G401.6 (cell line): ENCODE results near the gene LPAR5.

Experiments used
- FAIRE-seq: peaks from 2 replicates; lab custom pipeline; 2012; peaks lifted over from hg19 to GRCh38; lab: Jason Lieb, UNC

Gene LPAR5

DNA sequence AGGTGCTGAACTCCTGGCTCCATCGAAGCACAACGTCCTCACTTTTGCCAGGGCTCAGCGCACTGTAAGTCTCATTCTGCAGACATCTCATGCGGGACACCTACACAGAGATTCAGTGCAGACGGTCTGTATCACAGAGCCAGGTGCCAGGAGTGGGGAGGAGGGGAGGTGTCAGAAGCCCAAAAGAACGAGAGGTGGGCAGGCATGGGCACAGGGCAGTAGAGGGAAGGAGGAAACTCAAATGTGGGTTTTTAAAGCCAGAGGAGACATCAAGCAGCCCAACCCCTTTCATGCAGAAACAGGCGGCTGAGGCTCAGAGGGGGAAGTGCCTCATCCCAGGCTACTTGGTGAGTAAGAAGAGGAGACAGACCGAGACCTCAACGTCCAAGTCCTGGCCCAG is 2.5 kb upstream of the LPAR5 start:
- FAIRE-seq: no peak

- no peak for FAIRE-seq
Observed at GRCh38 chr12:6635375-6635855, 344 bp downstream of the LPAR5 start.

DNA sequence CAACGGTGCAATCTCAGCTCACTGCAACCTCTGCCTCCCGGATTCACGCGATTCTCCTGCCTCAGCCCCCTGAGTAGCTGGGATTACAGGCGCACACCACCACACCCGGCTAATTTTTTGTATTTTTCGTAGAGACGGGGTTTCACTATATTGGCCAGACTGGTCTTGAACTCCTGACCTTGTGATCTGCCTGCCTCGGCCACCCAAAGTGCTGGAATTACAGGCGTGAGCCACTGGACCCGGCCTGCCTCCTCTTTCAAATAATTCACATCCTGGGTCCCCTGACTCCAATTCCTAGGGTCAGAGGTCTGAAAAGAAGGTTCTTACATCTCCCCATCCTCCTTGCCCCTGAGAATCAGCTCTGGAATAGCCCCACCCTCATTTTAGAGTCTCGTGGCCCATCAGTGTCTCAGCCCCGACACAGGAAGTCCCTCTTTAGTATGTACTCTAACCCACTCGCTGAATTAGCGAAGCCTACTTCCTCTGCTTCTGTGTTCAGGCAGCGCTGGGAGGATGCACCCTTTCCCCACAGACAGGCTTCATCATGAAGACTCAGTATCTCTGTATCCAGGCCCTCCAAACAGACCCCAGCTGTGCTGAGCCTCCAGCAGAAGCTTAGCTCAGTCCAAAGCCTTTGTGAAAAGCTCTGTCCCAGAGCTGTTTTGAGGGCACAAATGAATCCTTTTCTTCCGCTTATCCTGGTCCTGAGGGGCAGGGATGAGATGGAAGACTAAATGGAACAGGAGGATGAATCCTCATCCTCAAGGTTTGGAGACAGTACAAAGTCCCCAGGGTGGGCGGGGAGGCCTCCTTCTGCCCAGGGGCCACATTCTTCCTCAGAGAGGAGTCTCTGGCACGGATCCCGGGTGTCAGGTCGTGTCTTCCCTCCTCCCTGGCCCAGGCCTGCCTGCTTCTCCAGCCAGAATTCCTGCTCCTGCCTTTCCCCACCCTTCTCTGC is 3.5 kb downstream of the LPAR5 start:
- FAIRE-seq: no peak

DNA sequence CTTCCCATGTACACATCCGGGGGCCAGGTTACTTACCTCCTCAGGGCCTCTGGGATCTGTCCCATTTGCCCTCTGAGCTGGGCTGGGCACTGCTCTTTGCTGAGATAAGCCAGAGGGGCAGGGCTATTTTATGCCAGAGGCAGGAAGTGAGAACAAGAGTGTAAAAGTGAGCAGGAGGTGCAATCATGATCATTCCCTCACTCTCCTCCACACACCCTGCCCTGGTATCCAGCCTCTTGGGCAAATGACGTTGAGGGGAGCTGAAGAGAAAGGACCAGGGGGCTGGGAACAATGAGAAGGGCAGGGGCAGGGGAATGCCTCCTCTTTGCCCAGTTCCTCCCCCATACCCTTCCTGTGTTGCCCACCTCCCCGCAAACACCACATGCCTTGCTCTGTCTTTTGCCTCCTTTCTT is 4.2 kb downstream of the LPAR5 start:
- no peak for FAIRE-seq

DNA sequence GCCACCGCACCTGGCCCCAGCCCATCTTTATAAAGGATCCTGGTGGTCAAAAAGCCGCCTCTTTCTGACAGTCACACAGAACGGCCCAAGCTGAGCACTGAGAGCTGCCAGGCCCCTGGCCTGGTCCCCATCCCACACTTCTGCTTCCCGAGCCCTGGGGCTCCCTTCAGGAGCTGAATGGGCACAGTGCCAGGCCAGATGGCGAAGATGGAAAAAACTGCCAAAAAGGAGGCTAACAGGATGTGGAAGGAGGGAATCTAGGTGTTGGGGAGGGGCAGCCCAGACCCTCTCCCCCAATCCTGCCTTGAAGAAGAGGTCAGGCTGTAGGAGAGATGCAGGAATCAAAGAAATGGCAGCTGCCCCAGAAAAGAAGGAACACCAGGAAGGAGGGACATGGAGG is 5.0 kb downstream of the LPAR5 start:
- no peak for FAIRE-seq

DNA sequence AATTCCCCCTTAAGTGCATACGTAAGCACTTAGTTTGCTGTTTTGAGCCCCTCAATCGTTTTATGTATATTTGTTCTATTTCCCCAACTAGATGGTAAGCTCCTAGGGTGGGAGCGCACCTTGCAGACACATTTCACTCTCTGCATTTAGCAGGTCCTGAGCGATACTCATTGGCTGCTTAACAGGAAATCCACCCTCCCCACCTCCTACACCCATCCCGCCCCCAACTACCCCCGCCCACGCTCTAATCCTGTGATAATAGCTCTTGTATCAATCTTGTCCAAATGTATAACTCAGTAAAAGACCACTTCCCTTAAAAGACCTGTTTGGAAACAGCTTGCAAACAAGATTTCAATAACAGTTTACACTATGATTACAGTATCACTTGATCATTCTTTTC is 8.1 kb downstream of the LPAR5 start:
- FAIRE-seq: no peak

- FAIRE-seq: no peak
Observed at GRCh38 chr12:6626654-6627283, 9.0 kb downstream of the LPAR5 start.

- no peak for FAIRE-seq
Observed at GRCh38 chr12:6620885-6621274, 14.9 kb downstream of the LPAR5 start.

- FAIRE-seq: no peak
Observed at GRCh38 chr12:6620137-6620884, 15.4 kb downstream of the LPAR5 start.

DNA sequence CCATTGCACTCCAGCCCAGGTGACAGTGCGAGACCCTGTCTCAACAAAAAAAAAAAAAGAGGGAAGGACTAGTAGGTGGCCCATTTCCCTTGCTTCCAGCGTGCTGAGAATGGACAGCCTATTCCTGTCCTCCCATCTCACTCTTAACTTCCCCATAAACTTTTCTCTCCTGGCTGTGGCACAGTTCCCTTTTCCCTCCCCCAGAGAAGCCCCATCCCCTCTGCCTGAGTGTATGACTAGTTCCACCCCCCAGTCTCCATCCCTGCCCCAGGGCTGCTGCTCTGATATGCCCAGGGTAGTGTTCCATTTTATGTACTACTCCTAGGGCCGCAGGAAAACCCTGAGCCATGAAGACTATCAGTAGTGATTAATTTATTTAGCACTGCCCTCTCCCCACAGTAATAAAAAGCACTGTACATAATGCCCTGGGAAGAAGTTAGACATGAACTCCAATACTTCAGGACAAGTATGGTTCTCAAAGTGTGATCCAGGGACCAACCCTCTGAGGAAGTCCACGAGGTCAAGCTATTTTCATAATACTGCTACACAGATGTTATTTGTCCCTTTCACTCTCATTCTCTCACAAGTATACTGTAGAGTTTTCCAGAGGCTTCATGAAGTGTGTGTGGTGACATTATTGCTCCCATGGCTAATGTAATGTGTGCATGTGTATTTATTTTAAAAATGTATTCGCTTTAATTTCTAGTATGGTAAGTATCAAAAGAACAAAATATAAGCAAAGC is 17.1 kb downstream of the LPAR5 start:
- FAIRE-seq: no peak

GRCh38 chr12:6615802-6616201 is 20.0 kb downstream of the LPAR5 start:
- FAIRE-seq: no peak

- no peak for FAIRE-seq
Observed at GRCh38 chr12:6614513-6615172, 21.1 kb downstream of the LPAR5 start.

DNA sequence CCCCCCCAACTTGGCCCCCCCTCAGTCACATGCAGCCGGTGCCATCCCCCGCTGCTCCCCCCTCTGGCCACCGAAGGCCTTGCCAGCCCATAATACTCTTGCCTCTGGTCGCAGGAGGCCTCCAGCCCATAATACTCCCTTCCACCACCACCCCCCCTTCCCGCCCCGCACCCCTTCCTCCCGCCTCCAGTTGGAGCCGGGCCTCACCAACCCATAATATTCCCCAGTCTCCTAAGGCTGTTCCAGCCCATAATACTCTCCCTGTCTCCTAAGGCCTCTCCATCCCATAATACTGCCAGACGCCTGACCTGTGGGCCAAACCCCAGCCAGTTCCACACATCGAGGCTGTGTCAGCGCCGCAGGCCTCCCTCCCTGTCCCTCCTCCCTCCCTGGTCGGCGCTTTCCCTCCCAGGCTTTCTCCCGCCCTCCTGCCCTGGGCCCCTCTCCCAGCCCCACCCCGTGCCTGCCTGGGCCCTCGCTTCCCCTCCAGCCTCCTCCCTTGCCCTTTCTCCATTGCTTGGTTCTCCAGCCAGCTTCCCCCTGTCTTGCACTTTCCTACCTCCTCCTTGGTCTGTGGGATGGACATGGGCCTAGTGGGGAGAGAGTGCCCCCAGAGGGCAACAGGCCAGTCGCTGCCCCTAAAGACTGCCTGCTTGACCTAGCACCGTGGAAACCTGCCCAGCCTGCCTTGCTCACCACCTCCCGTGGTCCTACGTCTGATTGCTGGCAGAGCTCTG is 21.8 kb downstream of the LPAR5 start:
- FAIRE-seq: peak; percentile 94

DNA sequence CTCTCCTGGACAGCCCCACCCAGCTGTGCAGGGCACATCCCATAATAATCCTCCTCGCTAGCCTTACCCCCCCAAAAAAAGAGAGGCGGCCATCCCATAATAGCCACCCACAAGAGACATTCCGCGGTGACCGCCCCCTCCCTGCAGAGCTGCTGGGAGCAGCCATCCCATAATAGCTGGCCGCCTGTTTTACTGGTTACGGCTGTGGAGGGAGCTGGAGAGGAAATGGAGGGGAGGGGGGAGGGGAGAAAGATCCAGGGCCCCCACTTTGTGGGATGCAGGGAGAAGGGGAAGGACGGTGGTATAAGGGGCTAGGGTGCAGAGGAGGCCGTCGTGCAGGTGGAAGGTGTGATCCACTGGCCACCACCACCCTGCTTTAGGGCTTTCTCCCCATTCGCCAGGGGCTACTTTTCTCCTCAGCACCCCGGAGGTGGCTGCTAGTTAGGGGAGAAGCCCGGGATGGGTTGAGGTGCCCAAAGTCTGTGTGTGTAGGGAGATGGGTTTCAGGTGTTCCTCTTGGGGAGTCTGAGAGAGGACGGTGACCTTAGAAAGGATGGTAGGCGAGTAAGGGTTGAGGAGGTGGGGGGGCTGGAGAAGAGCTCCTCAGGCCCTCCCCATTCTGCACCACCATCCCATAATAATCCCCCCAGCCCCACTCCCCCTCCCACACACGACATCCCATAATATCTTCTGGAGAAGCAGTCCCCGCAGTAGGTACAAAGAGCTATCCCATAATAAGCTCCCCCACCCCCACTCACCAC is 22.6 kb downstream of the LPAR5 start:
- FAIRE-seq: no peak

DNA sequence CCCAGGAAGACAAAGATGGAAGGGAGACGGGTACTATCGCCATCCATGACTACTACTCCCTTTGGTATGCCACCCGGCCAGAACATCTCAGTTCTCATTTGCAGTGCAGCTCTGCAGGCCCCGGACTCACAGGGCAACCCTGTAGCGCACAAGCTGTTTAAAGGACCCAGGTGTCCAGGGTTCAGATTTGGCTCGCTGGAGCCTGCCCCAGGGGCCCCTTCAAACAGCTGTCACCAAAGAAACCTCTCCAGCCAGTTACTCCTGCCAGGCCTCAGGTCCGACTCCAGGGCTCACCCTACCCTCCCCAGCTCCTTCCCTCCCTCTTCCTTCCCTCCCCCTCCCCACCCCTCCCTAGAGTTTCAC is 23.1 kb downstream of the LPAR5 start:
- FAIRE-seq: no peak

GRCh38 chr12:6612247-6612646 is 23.5 kb downstream of the LPAR5 start:
- no peak for FAIRE-seq

GRCh38 chr12:6608592-6609281 is 27.0 kb downstream of the LPAR5 start:
- FAIRE-seq: peak; percentile 79

DNA sequence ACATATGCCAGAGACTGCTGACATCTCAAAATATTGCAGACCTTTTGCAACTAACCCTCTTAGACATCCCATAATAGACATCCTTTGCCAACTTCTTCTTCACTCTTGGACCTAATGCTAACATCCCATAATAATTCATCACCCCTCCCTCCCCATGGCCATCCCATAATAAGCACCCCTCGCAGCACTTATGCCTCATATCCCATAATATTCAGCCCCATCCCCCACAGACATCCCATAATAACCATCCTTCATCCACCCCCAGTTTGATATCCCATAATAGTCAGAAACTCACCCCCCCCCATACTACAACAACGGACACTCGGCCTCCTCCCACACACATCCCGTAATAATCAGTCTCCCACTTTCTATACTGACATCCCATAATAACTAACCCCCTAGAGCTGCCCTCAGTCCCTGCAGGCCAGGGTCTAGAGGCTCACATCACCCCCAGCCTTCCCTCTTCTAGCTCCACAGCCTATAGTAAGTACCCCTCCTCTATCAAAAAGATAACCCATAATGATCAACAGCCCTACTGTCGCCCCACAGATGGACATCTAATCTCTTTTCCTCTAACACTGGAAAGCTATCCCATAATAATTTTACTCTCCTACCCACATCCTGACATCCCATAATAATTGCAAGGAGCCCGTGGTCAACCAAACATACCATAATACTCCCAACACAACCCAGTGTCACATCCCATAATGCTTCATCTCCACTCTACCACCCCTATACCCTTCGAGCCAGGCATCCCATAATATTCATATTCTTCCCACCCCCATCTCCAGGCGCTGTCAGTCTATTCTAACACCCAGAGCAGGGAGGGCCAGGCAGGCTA is 27.8 kb downstream of the LPAR5 start:
- peak; percentile 99 for FAIRE-seq
